Keratinocyte (primary cell): ENCODE data around the gene MAD2L2. TPM values are rescaled to one million over a fixed set of nuclear protein-coding genes. Genes with fewer than 3 reads are reported as not detected.

Source experiments
- DNase-seq: peaks from one replicate; pipeline ENCODE4 v3.0.0-alpha.2; 2011; ENCODE audit warnings: low read depth, missing footprints, low spot score
- FAIRE-seq: peaks from 2 replicates; lab custom pipeline; 2011; peaks lifted over from hg19 to GRCh38; lab: Jason Lieb, UNC
- H2AFZ ChIP-seq: 2 replicates; pipeline ENCODE4 v1.6.0; 2012; ENCODE audit warnings: low read length, control low read depth, inconsistent platforms; ENCODE audit not compliant: control insufficient read depth
- H3K27ac ChIP-seq: 2 replicates; pipeline ENCODE4 v1.5.1; 2011; ENCODE audit warnings: low read length; ENCODE audit not compliant: control insufficient read depth, insufficient read depth
- H3K27me3 ChIP-seq: 3 replicates; pipeline ENCODE4 v1.6.0; 2011; ENCODE audit warnings: low read length; ENCODE audit not compliant: control insufficient read depth, insufficient read depth; ENCODE audit errors: extremely low read depth
- H3K36me3 ChIP-seq, 2 experiments: 2 replicates in 1 of 2; 3 replicates in 1 of 2; pipeline ENCODE4 v1.5.1; 2011; ENCODE audit warnings: low read length in 2 of 2, mild to moderate bottlenecking in 1 of 2; ENCODE audit not compliant: control insufficient read depth in 2 of 2, insufficient read depth in 2 of 2; ENCODE audit errors: extremely low read depth in 1 of 2
- H3K4me1 ChIP-seq: 3 replicates; pipeline ENCODE4 v1.5.1; 2011; ENCODE audit warnings: low read length; ENCODE audit not compliant: control insufficient read depth, insufficient read depth; ENCODE audit errors: extremely low read depth
- H3K4me2 ChIP-seq: 3 replicates; pipeline ENCODE4 v1.6.0; 2011; ENCODE audit warnings: low read depth, low read length; ENCODE audit not compliant: control insufficient read depth, insufficient read depth; ENCODE audit errors: extremely low read depth
- H3K4me3 ChIP-seq, 3 experiments: fragments of 200-600 bp in 1 of 3; sonication (generic) in 1 of 3; 2 replicates in 2 of 3; 3 replicates in 1 of 3; pipeline ENCODE4 v1.5.1; 2011 to 2016; ENCODE audit warnings: low read length in 3 of 3, mild to moderate bottlenecking in 3 of 3, control low read depth in 2 of 3, inconsistent platforms in 1 of 3, low read depth in 1 of 3, mixed read lengths in 1 of 3, mixed run types in 1 of 3, moderate library complexity in 1 of 3; ENCODE audit not compliant: control insufficient read depth in 2 of 3, insufficient read depth in 2 of 3; ENCODE audit errors: extremely low read depth in 1 of 3
- H3K79me2 ChIP-seq: 2 replicates; pipeline ENCODE4 v1.6.0; 2012; ENCODE audit warnings: low read length; ENCODE audit not compliant: control insufficient read depth, insufficient read depth
- H3K9ac ChIP-seq: 3 replicates; pipeline ENCODE4 v1.6.0; 2011; ENCODE audit warnings: low read length; ENCODE audit not compliant: control insufficient read depth, insufficient read depth; ENCODE audit errors: extremely low read depth
- H3K9me1 ChIP-seq: 3 replicates; pipeline ENCODE4 v1.6.0; 2011; ENCODE audit warnings: low read length; ENCODE audit not compliant: control insufficient read depth, insufficient read depth; ENCODE audit errors: extremely low read depth
- H3K9me3 ChIP-seq: 2 replicates; pipeline ENCODE4 v1.5.1; 2012; ENCODE audit warnings: low read depth, low read length; ENCODE audit not compliant: control insufficient read depth
- H4K20me1 ChIP-seq: 3 replicates; pipeline ENCODE4 v1.6.0; 2011; ENCODE audit warnings: low read length; ENCODE audit not compliant: control insufficient read depth, insufficient read depth; ENCODE audit errors: extremely low read depth
- CTCF ChIP-seq, 3 experiments: IDR thresholded peaks in 1 of 3; conservative IDR thresholded peaks in 1 of 3; optimal IDR thresholded peaks in 1 of 3; 2 replicates in 2 of 3; 3 replicates in 1 of 3; pipeline versions ENCODE3 to v1.5.1; 2011; ENCODE audit warnings: low read length in 3 of 3, mild to moderate bottlenecking in 3 of 3, moderate library complexity in 2 of 3, control low read depth in 1 of 3, inconsistent platforms in 1 of 3; ENCODE audit not compliant: insufficient read depth in 2 of 3; ENCODE audit errors: extremely low read depth in 1 of 3
- EZH2 ChIP-seq: IDR thresholded peaks from one replicate; pipeline ENCODE4 v1.6.1; 2012; ENCODE audit warnings: inconsistent platforms, mild to moderate bottlenecking, low read length, moderate library complexity
- dilution Hi-C: fragments of 300-500 bp; cut with MboI; formaldehyde crosslinking; loops from one replicate; pipeline ENCODE4 v1.7.0; 2020; ENCODE audit warnings: low sequenced_read_pairs; ENCODE audit not compliant: extremely low pct_ligation_motif_present
- polyA plus RNA-seq, 5 experiments: library from polyadenylated mRNA; depleted of rRNA in 3 of 5; stranded (reverse) in 3 of 5; stranded (forward) in 1 of 5; unstranded in 1 of 5; fragments of >200 nt; gene quantifications; 1 replicate in 1 of 5; 2 replicates in 3 of 5; 3 replicates in 1 of 5; pipeline versions ENCODE4 v1.2.1 to v1.2.3, GENCODE V29; 2011 to 2012; ENCODE audit warnings: missing spikeins in 2 of 5, low read depth in 1 of 5, low replicate concordance in 1 of 5

Gene MAD2L2
- polyA plus RNA-seq, 1 donor (not counting 4 experiments of a cell fraction or from before 2014, with no cell fraction given): 24.8 TPM

DNA sequence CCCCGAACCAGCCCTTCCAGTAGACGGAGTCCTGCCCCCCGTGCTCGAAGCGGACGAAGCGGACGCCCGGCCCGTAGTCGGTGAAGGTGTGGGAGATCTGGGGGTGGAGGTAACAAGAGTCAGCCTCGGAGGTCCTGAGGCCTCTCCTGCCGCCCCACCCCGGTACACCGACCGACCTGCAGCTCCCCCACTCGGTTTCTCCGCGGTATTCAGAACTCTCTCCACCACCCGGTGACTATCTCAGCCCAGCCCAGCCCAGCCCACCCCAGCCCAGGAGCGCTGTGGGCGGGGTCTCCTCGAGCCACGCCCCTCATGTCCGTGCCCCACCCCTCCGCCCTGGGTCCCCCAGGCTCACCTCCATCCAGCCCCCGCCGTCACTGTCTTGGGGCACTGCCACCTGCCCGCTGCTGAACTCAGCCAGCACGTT is 32.2 kb downstream of the MAD2L2 start:
- no peak for DNase-seq

DNA sequence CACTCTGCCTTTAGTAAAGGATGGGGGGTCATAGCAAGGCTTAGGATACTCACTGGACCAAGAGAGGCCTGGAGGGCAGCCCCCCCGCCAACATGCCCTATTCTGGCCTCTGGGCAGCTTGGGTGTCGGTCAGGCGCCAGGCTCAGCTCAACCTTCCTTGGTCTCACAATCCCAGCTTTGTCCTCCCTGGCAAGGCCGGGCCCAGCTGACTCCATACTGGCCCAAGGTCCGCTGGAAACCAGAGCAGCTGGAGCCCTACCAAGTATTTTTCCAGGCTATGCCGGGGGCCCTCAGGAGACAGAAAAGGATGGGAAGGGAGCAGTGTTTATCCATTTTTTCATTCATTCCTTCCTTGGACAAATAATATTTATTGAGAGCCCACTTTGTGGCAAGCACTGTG is 32.9 kb downstream of the MAD2L2 start:
- no peak overlapping the region for H3K4me3 ChIP-seq
- H3K4me1 ChIP-seq: peaks cover 10% of the 10 kb centered on the region
- no peaks in the 10 kb centered on the region for H3K9me1 ChIP-seq
- no peak overlapping the region for H3K4me2 ChIP-seq
- TF ChIP-seq CTCF (optimal IDR thresholded peaks at IDR 0.05 in 1 of 3, IDR thresholded peaks at IDR 0.05 in 1 of 3, conservative IDR thresholded peaks at IDR 0.05 in 1 of 3; ENCODE audit: extremely low read depth in 1 of 3, insufficient read depth in 2 of 3, low read length in 3 of 3) (no peak), EZH2 (no peak)
- H3K27me3 ChIP-seq: no peaks in the 10 kb centered on the region
- DNase-seq (no peak), FAIRE-seq (no peak)
- H3K9me3 ChIP-seq: no peaks in the 10 kb centered on the region
- H3K9ac ChIP-seq: no peak overlapping the region
- H3K36me3 ChIP-seq: peaks cover 0 to 5% of the 10 kb centered on the region in 2 experiments
- no peak overlapping the region for H2AFZ ChIP-seq
- peaks cover 3% of the 10 kb centered on the region for H3K79me2 ChIP-seq
- no peaks in the 10 kb centered on the region for H4K20me1 ChIP-seq
- no peak overlapping the region for H3K27ac ChIP-seq
- dilution Hi-C loops: no loop called here

More for the DNA sequence above, 32.2 kb downstream of the MAD2L2 start:
- TF ChIP-seq EZH2 (no peak), CTCF (optimal IDR thresholded peaks at IDR 0.05 in 1 of 3, IDR thresholded peaks at IDR 0.05 in 1 of 3, conservative IDR thresholded peaks at IDR 0.05 in 1 of 3; ENCODE audit: extremely low read depth in 1 of 3, insufficient read depth in 2 of 3, low read length in 3 of 3) (no peak)
- no peaks in the 10 kb centered on the region for H4K20me1 ChIP-seq
- no peak overlapping the region for H3K9ac ChIP-seq
- H3K79me2 ChIP-seq: peaks cover 3% of the 10 kb centered on the region
- H3K4me1 ChIP-seq: peaks cover 16% of the 10 kb centered on the region
- H3K27me3 ChIP-seq: no peaks in the 10 kb centered on the region
- no peaks in the 10 kb centered on the region for H3K9me1 ChIP-seq
- no peak for FAIRE-seq
- no peak overlapping the region for H2AFZ ChIP-seq
- no peak overlapping the region for H3K27ac ChIP-seq
- dilution Hi-C loops: no loop called here
- peak overlapping the region; percentile 54 for H3K4me2 ChIP-seq
- H3K9me3 ChIP-seq: no peaks in the 10 kb centered on the region
- H3K36me3 ChIP-seq: peaks cover 0 to 5% of the 10 kb centered on the region in 2 experiments
- peak overlapping the region in 1 of 3 experiments; percentile 34 for H3K4me3 ChIP-seq
